Choroid plexus epithelial cell (primary cell): ENCODE results near the gene CFAP100.

ENCODE experiments used
- DNase-seq: peaks from one replicate; pipeline ENCODE4 v3.0.0-alpha.2; 2010; ENCODE audit warnings: low read depth
- H3K4me3 ChIP-seq: 2 replicates; pipeline ENCODE4 v1.5.1; 2011; ENCODE audit warnings: low read depth, mild to moderate bottlenecking, control low read depth, low read length, moderate library complexity
- TF ChIP-seq, protein P1 (sequence below): conservative IDR thresholded peaks from 2 replicates; pipeline ENCODE4 v1.5.1; 2011; ENCODE audit warnings: low read depth, mild to moderate bottlenecking, control low read depth, inconsistent platforms, low read length, moderate library complexity

CFAP100 gene

DNA sequence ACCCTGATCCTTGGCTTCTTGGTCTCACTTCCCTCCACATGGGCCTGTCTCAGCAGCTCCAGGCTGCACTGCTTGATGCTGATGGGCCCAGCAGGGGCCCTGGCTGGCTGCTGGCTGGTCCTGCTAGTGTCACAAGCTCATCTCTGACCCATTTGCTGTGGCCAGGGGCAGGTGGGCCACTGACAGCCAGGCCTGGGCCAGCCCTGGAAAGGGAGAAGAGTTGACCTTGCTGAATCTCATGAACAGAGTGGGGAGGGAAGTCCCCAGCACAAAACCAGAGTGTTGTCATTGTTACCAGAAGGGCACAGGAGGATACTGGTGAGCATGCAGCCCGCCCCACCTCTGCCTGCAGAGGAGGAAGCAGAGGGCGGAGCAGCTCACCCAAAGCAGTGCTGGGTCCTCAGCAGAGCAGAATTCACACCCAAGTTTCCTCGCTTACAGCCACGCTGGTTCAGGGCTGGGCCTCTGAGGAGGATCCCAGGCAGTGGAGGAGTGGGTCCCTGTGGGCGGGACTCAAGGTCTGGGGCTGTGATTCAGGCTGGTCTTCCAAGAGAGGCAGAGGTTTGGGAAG is 29.9 kb upstream of the CFAP100 start:
- DNase-seq: no peak
- TF ChIP-seq, protein P1, sequence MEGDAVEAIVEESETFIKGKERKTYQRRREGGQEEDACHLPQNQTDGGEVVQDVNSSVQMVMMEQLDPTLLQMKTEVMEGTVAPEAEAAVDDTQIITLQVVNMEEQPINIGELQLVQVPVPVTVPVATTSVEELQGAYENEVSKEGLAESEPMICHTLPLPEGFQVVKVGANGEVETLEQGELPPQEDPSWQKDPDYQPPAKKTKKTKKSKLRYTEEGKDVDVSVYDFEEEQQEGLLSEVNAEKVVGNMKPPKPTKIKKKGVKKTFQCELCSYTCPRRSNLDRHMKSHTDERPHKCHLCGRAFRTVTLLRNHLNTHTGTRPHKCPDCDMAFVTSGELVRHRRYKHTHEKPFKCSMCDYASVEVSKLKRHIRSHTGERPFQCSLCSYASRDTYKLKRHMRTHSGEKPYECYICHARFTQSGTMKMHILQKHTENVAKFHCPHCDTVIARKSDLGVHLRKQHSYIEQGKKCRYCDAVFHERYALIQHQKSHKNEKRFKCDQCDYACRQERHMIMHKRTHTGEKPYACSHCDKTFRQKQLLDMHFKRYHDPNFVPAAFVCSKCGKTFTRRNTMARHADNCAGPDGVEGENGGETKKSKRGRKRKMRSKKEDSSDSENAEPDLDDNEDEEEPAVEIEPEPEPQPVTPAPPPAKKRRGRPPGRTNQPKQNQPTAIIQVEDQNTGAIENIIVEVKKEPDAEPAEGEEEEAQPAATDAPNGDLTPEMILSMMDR: no peak
- H3K4me3 ChIP-seq: no peak overlapping the region

DNA sequence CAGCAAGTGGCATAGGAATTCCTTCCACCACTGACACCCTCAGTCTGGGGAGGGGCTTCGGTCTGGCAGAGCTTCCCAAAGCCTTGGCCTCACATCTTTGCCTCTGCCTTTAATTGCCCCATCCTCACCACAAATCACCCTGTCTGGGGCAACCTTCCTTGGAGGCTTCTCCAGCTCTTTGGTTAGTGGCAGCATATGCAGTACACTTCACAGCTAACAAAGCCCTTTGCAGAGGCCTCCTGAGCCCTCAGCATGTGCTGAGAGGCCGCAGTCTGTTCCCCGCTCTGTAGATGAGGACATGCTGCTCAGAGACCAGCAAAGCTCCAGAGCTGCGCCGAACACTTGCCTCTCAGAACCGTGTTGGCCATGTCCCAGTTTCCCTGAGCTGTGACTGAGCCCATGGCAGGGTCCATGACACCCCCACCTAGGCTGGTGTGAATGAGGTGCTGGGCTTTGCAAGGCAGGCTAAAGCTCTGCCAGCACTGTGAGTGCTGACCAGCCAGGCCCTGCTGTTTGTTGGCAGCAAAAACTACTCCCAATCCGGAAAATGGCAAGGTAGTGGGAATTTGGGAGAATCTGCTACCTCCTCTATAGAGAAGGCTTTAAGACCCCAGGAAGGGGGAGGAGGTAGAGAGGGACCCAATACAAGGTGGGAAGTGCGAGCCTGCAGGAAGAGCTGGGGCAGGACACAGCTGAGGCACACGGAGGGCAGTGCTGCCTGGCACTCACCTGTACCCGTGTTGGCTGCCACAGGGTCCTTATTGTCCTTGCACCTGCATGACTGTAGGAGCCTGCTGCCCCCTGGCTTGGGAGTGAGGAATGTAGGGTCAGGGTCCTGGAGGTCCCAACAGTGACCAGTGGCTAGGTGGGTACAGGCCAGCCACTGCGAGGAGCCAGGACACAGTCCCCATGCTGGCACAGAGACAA is 29.1 kb upstream of the CFAP100 start:
- no peak overlapping the region for H3K4me3 ChIP-seq
- TF ChIP-seq, protein P1: no peak
- DNase-seq: peak; percentile 19

DNA sequence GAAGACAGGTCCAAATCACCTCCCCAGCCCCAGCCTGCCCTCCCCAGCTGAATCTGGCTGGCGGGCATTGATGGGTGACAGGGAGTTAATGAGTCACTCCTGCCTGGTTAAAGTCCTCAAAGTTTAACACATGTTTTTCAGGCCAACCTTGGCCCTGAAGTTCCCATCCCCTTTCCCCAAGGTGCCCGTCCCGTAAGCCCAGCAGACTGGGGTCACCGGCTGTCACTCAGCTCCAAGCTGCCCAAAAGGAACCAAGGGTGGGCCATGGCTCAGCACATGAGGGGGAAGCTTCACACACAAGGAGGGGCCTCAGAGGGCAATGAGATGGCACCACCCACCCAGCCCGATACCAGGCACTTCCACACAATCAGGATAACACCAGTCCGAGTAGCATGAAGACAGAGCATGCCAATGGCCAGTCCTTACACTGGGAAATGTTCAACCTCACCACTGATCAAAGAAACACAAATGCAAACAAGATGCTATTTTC is 27.3 kb upstream of the CFAP100 start:
- TF ChIP-seq, protein P1: no peak
- DNase-seq: no peak
- H3K4me3 ChIP-seq: no peak overlapping the region

DNA sequence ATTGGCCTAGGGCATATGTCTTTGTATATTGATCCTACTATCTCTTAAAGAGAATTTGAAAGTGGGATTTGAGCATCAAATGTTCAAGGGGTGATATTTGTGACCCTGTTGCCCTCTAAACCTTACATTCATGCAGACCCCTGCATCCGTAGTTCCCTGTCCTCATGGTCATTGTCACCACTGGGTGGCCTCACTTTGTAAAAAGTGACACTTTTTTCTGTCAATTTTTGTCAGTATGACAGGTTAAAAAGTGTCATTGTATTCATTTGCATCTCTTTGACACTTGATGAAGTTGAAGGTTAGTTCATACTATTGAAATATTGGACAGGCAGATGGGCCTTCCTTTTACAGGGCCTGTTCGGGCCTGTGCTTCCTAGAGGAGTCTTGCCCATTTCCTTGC is 25.2 kb upstream of the CFAP100 start:
- no peak for DNase-seq
- no peak overlapping the region for H3K4me3 ChIP-seq
- TF ChIP-seq, protein P1: no peak

DNA sequence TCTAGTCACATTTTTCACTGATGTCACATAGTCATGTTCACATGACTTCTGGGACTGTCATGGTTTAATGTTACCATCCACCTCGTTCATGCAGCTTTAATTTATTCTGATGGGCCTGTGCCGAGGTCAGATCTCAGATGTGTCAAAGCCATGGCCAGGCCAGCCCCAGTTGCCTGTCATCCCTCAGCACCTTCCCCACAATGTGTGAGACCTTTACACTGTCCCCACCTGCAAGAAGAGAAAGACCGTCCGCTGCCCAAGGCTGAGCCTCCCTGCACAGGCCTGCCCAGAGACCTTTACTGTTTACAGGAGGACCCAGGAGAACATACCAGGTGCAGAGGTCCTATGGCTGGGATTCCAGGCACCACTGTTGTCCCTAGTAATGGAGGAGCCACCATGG is 24.7 kb upstream of the CFAP100 start:
- TF ChIP-seq, protein P1: no peak
- DNase-seq: no peak

DNA sequence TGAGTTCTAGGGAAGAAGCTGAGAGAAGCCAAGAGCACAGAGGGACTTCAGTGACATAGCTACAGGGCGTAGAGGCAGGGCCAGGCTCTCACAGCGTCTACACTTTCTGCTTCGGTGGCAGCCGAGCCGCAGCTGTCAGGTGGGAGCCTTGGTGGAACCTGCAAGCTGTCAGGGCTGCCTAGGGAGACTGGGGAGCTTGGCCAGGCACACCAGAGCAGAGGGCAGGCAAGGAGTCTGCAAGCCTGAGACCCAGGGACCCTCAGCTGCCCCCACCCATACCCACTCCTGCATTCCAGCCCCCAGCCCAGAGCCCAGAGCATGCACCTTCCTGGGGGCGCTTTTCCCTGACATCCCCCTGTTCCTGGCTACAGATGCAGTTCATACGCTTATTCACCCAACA is 24.1 kb upstream of the CFAP100 start:
- no peak for DNase-seq
- H3K4me3 ChIP-seq: no peak overlapping the region
- TF ChIP-seq, protein P1: no peak

More for the DNA sequence above, 24.7 kb upstream of the CFAP100 start:
- no peak overlapping the region for H3K4me3 ChIP-seq
